Measurements from ENCODE around the gene RDH5.

The RDH5 gene

GRCh38 chr12:55696796-55697462 lies 23.3 kb upstream of the RDH5 start:
- no peak for FAIRE-seq

DNA sequence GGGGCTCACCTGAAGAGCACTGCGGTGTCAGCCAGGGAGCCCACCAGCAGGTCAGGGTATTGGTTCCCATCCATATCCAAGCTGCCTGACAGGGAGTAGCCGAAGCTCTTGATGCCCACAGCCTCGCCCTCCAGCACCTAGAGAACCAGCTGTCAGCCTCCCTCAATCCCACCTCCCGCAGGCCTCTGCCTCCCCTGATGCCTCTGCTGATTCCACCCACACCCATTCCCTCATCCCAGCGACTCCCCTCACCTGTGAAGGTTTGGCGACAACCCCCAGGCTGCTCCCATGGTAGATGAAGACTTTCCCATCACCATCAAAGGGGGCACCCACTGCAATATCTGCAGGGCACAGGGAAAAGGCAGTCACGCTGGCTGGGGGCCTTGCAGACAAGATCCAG lies 22.5 kb upstream of the RDH5 start:
- FAIRE-seq, result no peak

DNA sequence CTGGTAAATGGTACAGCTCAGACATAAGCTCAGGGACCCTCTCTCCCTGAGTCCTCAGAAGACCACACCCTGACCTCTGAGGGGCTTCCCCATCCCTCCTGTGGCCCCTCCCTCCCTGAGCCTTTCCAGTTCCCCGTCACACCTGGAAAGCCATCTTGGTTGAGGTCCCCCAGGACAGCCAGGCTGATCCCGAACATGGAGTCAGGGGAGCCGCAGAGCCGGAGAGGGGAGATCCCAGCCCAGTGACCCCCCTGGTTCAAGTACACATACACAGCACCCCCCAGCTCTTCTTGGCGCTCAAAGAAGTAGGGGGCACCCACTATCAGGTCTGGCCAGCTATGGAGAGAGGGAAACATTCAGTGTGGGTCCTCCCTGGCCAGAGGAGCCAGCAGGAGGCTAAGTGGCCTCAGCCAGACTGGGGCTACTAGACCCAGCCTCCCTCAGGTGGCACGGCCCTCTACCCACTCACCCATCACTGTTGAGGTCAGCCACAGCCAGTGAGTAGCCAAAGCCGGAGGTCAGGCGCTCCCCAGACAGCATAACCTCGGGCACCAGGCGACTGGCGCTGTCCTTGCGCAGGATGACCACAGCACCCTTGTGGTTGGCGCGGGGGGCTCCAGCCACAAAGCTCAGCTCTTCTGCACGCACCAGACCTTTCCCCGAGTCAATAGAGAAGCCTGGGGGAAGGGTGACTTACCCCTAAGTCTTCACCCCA lies 21.8 kb upstream of the RDH5 start:
- FAIRE-seq, result no peak

DNA sequence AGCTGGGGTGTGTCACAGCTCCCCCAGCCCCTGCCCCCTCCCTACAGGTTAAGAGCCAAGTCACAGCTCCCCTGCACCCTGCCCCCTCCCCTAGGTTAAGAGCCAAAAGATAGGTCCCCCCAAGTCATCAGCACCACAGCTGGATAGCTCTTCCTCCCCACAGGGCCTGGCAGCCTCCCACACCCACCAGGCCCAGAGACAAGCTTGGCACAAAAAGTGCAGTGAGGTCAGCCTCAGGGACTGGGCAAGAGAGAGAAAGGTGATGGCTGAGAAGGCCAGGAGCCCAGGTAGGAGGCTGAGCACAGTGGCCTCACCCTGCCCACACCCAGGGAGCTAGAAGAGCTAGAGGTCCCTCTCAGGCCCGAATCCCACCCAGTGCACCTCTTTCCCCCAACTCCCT lies 21.2 kb upstream of the RDH5 start:
- no peak for FAIRE-seq

DNA sequence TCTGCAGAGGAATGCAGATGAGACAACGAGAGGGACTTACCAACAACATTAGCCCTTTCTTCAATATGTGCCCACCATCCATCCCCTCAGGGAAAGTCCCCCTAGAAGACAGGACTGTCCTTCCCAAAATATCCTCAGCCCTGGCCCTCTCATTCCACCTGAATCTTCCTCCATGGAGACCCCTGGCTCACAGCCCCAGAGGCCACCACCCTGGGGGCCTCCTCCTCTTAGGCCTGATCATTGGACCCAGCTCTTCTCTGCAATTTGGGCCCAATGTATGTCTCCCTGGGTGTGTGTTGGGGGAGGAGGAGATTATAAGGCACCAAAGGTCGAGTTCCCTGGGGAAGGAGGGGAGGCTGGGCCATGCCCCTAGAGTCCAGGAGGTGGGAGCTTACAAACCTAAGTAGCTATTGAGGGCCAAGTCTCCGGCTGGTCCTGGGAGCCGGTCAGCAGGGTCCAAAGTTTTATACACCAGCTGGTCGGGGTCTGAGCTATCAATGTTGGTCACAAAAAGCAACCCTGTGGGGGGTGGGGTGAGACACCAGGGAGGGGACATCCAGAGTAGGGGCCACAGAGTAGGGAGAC lies 20.6 kb upstream of the RDH5 start:
- no peak for FAIRE-seq

DNA sequence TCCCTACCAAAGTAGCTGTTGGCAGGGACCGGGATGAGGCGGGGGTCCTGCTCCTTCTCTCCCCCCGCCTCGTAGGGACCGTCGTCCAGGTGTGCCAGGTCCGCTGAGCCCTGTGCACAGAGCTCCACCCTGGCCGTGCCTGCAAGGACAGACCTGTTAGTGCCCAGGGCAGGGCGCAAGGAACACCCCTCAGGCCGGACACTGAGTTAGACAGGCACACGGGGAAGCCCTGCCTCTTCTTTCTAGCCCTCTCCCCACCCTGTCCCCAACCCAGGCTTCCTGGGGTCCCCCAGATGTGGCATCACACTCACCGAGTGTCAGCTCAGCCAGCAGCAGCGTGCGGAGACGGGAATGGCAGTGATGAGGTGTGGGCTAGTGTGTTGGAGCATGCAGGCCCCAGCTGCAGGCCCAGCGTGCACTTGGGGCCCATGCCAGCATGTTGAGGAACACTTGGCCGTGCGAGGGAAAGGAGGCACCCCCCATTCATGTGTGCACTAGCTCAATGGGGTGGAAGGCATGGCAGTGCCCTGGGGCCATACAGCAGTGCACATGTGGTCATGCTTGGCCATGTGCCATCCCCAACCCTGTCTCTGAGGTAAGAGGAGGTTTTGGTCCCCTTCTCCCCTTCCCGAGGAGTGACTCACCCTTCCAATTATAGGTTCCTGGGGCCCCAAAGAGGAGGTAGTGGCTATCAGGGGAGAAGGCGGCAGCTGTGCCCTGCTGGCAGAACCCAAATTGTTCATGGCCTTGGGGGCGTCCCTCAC lies 19.8 kb upstream of the RDH5 start:
- no peak for FAIRE-seq

- no peak for FAIRE-seq
These were observed 17.3 kb upstream of the RDH5 start for GRCh38 chr12:55702861-55703260.

DNA sequence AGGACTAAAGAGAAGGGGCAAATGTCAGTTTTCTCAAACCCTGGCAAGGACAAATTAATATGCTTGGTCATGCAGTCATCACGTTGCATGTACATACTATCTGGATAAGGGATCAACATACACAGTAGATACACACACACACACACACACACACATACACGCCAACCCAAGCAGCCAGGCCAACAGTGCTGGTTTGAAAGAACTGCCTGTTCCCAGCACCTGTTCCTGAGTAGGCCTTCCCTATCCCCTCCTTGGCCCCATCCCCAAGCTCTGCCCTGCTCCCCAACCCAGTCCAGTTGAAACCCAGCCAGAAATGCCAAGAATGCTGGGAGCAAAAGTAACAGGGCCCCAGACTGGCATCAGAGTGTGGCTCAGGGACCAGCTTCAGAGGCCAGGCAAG lies 16.9 kb upstream of the RDH5 start:
- no peak for FAIRE-seq

DNA sequence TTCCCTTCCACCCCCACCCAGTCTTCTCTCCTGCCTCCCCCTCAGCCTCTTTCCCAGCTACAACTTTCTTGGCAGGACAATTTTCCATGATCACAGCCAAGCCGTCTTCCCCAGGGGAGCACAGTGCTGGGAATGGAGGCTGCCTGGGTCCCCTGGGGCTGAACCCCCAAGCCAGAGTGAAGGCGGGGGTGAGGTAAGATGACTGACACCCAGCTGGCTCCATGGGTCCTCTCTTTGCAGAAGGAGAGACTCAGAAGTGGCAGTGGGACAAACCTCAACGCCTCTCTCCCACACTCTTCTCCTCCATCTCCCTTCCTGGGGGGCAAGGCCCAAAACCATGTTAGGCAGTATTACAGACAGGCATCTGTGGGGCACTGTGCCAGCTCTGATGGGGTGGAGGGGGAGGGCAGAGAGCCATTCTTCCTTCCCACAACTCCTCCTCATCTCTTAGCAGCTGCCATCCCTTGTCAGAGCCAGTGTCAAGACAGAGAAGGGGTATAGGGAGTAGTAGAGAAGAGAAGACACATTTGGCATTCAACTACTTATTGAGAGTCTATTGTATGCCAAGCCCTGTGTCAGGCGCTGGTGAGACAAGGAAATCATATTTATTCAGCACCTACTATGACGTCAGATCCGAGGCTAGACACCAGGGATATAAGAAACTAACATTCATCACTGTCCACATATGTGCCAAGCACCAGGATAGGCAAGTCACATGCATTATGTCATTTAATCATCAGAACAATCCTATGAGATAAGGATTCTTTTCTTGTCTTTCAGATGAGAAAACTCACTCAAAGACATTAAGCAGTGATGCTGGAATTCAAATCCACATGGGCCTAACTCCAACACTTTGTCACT lies 16.1 kb upstream of the RDH5 start:
- FAIRE-seq, result no peak

GRCh38 chr12:55704824-55705718 lies 15.1 kb upstream of the RDH5 start:
- FAIRE-seq, result no peak

DNA sequence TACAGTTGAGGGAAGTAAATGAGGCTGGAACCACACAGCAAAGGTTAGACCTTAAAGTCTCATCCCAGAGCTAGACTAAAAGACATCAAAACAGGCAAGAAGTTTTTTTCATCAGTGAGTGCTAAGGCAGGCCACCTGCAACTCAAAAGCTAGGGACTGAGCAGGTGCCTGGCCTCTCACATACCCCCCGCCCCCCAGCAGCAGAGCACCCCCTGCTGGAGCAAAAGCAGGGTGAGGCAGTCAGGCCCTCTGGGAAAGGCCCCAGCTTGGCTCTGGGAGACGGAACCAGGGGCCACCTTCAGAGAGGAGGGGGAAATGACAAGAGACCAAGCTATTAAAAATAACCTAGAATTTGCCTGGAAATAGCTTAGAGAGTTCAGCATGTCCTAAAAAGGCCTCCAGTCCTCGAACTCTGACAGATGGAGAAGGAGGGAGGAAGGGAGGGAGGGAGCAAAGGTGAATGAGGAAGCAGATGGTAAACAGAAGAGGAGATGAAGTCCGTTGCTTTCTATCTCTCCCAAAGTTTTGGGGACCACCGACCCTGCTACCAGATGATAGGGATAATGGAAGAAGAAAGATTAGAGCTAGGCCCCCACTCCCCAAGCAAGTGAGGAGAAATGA lies 14.3 kb upstream of the RDH5 start:
- FAIRE-seq, result no peak

GRCh38 chr12:55706568-55707218 lies 13.5 kb upstream of the RDH5 start:
- FAIRE-seq, result no peak

DNA sequence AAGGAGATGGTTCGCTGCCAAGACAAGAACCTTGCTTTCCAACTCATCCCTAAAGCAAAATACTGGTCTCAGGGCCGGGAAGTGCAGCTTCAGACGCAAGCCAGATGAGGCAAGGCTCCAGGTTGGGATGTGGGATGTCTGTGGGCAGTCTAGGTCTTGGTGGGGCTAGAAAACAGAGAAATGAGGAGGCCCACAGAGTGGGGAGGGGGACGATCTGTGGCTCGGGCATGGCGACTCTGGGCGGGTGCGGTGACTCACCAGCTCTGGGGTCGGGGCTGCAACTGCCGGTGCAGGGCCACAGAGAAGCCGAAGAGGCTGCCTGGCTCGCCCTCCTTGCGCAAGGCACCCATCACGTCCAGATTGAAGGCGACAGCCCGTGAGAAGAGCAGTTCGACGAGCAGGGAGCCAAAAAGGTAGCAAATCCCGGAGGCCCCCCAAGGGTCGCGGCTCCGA lies 12.9 kb upstream of the RDH5 start:
- FAIRE-seq, result no peak

DNA sequence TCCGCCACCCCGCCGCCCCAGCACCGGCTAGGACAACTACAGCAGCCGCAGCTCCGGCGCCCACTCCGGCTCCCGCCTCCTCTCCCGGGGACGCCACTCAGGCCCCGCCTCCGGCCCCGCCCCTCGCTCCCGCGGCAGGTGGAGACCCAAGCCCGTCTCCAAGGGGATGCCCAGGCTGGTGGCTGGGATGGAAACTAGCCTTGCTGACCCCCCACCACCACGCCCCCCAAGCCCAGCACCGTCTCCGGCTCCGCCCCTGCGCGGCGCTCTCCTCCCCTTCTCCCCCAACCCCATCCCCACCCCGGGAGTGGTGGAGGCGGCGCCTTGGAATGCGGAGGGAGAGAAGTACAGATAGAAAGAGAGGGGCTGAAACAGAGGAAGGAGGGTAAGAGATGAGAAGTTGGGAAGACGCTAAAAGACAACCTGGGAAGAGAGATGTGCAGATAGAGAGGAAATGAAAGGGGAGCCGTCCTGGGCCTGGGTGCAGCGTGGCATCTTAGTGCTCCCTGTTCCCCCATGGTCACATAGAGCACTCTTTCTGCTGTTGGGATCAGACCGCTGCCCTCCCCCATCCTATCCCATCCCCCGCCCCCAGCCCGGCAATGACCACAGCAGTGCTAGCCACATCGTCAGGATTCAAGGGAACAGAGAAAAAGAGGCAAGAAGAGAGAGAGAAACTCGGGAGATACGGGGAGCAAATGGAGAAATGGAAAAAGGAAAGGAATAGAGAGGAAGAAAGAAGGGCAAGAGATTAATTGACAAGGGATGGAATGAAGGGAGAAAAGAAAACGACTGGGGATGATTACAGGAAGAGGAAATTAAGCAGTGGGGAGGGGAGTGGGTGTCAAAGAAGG lies 12.1 kb upstream of the RDH5 start, which contains the start of gene ITGA7:
Gene ITGA7 (minus strand): TSS at position 64 of the 854 bp plus-strand sequence. CDS start 222 bp downstream, outside the sequence.
- FAIRE-seq, result no peak

GRCh38 chr12:55708695-55709233 lies 11.4 kb upstream of the RDH5 start:
- no peak for FAIRE-seq

DNA sequence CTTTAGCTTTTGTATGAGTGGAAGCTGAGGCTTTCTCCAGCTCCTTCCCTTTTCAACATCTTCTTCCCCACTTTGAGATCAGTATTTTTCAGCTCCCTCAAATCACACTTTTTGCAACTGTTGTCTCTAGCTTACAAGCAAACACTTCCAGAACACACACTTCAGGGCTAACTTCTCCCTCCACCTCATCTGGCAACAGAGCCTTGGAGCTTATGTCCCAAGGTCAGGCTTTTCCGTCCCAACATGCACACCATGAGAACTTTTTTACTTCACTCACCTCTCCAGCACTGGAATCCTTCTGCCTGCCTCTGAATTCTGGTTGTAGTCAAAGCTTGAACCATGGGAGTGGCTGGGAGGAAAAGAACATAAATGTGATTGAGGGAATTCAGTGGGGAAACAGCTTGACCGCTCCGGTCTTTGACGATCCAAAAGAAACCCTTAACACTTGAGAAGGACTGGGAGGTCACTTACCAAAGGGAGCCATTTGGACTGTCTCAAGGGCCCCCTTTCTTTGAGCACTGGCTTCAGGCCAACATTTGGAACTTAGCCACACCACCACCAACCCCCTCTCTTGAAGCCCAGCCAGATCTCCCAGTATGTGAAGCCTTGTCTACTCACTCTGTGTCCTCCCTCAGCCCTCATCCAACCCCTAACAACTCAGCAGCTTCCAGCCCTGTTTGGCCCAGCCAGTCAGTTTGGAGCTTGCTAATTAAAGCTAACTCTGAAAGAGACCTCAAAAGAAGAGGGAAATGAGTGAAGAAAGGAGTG lies 8.2 kb upstream of the RDH5 start:
- no peak for FAIRE-seq

DNA sequence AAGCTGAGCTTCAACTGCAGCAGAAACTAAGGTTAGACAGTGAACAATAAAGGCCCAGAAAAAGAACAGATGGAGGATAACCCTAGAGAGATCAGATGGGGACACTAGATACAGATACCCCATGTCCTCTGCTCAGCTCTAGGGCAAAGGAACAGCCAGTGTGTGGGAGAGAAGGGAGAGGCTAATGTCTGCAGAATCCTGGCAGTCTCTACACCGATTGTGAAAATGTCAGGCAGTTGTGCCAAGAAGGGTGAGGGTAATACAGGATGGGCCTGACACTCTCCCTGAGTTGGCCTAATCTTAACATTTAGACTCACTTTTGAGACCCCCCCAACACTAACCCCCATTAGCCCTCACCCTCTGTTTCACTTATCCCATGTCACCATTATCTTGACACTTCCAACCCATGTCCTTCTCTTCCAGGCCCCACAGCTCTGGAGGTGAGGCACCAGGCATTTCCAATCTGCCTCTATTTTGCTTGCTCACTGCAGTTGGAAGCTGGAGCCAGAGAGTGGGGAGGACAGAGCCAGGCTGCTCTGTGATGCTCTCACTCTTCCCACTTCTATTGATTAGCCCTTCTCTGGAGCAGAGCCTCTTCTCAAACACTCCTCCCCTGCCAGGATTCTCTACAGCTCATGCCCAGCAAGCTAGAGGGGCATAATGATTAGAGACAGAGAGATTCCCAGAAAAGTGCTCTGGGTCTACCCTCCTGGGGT lies 7.3 kb upstream of the RDH5 start:
- no peak for FAIRE-seq
